Measurements from ENCODE around the gene CACNG5.

CACNG5 gene

GRCh38 chr17:66814570-66814969 lies 20.3 kb upstream of the CACNG5 start:
- TF ChIP-seq ZNF654 (tag by site-specific recombination; IDR thresholded peaks at IDR 0.05; ENCODE audit: low read depth) (no peak), ZNF19 (tag by site-specific recombination; IDR thresholded peaks at IDR 0.05; ENCODE audit: low read depth) (no peak), HOXA7 (CRISPR knock-in tag; IDR thresholded peaks at IDR 0.05; ENCODE audit: borderline replicate concordance) (no peak), ZNF555 (tag by site-specific recombination; conservative IDR thresholded peaks at IDR 0.05) (no peak), PRDM1 (tag by site-specific recombination; IDR thresholded peaks at IDR 0.05) (no peak), ZNF704 (tag by site-specific recombination; IDR thresholded peaks at IDR 0.05) (no peak), ZNF645 (tag by site-specific recombination; IDR thresholded peaks at IDR 0.05) (no peak), ZBTB21 (tag by site-specific recombination; IDR thresholded peaks at IDR 0.05) (no peak), ZNF114 (tag by site-specific recombination; IDR thresholded peaks at IDR 0.05) (no peak), ZNF311 (tag by site-specific recombination; IDR thresholded peaks at IDR 0.05; ENCODE audit: borderline replicate concordance) (no peak), KLF17 (tag by site-specific recombination; IDR thresholded peaks at IDR 0.05) (no peak)
- ChIA-PET POLR2A (no interaction called here), CTCF (no interaction called here)
- Histone ChIP-seq H3K4me3 (ENCODE audit: low read depth, low read length) (no peak overlapping the region), H3K9me3 (ENCODE audit: control insufficient read depth, insufficient read depth, low read depth, low read length) (no peaks in the 10 kb centered on the region), H3K36me3 (ENCODE audit: control insufficient read depth in 2 of 2, insufficient read depth in 1 of 2, low read length in 2 of 2) (no peaks in the 10 kb centered on the region), H3K27ac (ENCODE audit: extremely low read depth, low read depth, low read length) (no peak overlapping the region), H3K4me1 (ENCODE audit: control insufficient read depth, insufficient read depth, low read length) (no peaks in the 10 kb centered on the region)

GRCh38 chr17:66817750-66818149 lies 17.2 kb upstream of the CACNG5 start:
- Histone ChIP-seq H3K4me1 (ENCODE audit: control insufficient read depth, insufficient read depth, low read length) (no peaks in the 10 kb centered on the region), H3K27ac (ENCODE audit: extremely low read depth, low read depth, low read length) (no peak overlapping the region), H3K9me3 (ENCODE audit: control insufficient read depth, insufficient read depth, low read depth, low read length) (no peaks in the 10 kb centered on the region), H3K36me3 (ENCODE audit: control insufficient read depth in 2 of 2, insufficient read depth in 1 of 2, low read length in 2 of 2) (no peaks in the 10 kb centered on the region), H3K4me3 (ENCODE audit: low read depth, low read length) (no peak overlapping the region)
- TF ChIP-seq ZXDB (tag by site-specific recombination; IDR thresholded peaks at IDR 0.05): no peak
- peak; percentile 88 for TF ChIP-seq ZNF707 (tag by site-specific recombination; IDR thresholded peaks at IDR 0.05)
- ChIA-PET POLR2A (no interaction called here), CTCF (no interaction called here)

GRCh38 chr17:66819466-66819865 lies 15.5 kb upstream of the CACNG5 start:
- ChIA-PET POLR2A (no interaction called here), CTCF (no interaction called here)
- no peaks in the 10 kb centered on the region for H3K9me3 ChIP-seq (ENCODE audit: control insufficient read depth, insufficient read depth, low read depth, low read length)
- H3K4me1 ChIP-seq (ENCODE audit: control insufficient read depth, insufficient read depth, low read length): no peaks in the 10 kb centered on the region
- no peak overlapping the region for H3K4me3 ChIP-seq (ENCODE audit: low read depth, low read length)
- H3K27ac ChIP-seq (ENCODE audit: extremely low read depth, low read depth, low read length): no peak overlapping the region
- no peaks in the 10 kb centered on the region for H3K36me3 ChIP-seq (ENCODE audit: control insufficient read depth in 2 of 2, insufficient read depth in 1 of 2, low read length in 2 of 2)
- TF ChIP-seq ZNF501 (tag by site-specific recombination; IDR thresholded peaks at IDR 0.05) (no peak), ZNF112 (tag by site-specific recombination; IDR thresholded peaks at IDR 0.05) (no peak), ZSCAN23 (tag by site-specific recombination; IDR thresholded peaks at IDR 0.05) (no peak), MEIS1 (CRISPR knock-in tag; IDR thresholded peaks at IDR 0.05; ENCODE audit: borderline replicate concordance) (no peak), ZNF580 (tag by site-specific recombination; IDR thresholded peaks at IDR 0.05) (no peak), ZNF362 (tag by site-specific recombination; IDR thresholded peaks at IDR 0.05) (no peak), ZNF639 (tag by site-specific recombination; IDR thresholded peaks at IDR 0.05) (no peak), ZNF140 (tag by site-specific recombination; IDR thresholded peaks at IDR 0.05) (no peak), ZNF830 (tag by site-specific recombination; IDR thresholded peaks at IDR 0.05; ENCODE audit: low read depth) (no peak), ZFP41 (tag by site-specific recombination; IDR thresholded peaks at IDR 0.05; ENCODE audit: borderline replicate concordance) (no peak), ZNF560 (tag by site-specific recombination; IDR thresholded peaks at IDR 0.05; ENCODE audit: borderline replicate concordance) (no peak), ZNF76 (tag by site-specific recombination; IDR thresholded peaks at IDR 0.05; ENCODE audit: borderline replicate concordance, low read depth) (no peak), ZNF223 (tag by site-specific recombination; IDR thresholded peaks at IDR 0.05) (no peak), ZFP37 (tag by site-specific recombination; IDR thresholded peaks at IDR 0.05) (no peak), ZNF555 (tag by site-specific recombination; conservative IDR thresholded peaks at IDR 0.05) (no peak)
